Coronary artery (tissue), 2 donors: ENCODE results near the gene PLPPR1.

ENCODE experiments used
- DNase-seq: peaks from one replicate; pipeline ENCODE4 v3.0.0-alpha.2; 2017; ENCODE audit warnings: low spot score
- H3K27ac ChIP-seq, 2 donors: fragments of 200-600 bp; sonication (generic); one replicate each; pipeline ENCODE4 v1.5.1; 2016 to 2019
- H3K4me3 ChIP-seq: fragments of 200-600 bp; sonication (generic); 2 replicates; pipeline ENCODE4 v1.5.1; 2016; ENCODE audit warnings: mild to moderate bottlenecking, moderate library complexity
- TF ChIP-seq, protein P1 (sequence below): fragments of 200-600 bp; sonication (generic); IDR thresholded peaks from one replicate; pipeline ENCODE4 v1.5.1; 2019; ENCODE audit warnings: antibody characterized with exemption

Gene PLPPR1

DNA sequence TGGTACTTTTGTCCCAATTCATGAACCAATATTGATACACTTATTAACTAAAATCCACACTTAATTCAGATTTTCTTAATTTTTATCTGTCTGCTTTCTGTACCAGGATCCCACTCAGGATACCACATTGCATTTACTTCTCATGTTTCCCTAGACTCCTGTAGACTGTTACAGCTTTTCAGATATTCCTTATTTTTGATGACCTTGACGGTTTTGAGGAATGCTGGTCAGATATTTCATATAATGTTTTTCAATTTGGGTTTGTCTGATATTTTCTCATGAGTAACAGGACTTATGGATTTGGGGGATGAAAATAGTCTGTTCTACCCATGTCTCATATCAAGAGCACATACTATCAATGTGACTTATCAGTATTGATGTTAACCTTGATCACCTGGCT lies 37.4 kb downstream of the PLPPR1 start:
- no peak for DNase-seq
- TF ChIP-seq, protein P1, sequence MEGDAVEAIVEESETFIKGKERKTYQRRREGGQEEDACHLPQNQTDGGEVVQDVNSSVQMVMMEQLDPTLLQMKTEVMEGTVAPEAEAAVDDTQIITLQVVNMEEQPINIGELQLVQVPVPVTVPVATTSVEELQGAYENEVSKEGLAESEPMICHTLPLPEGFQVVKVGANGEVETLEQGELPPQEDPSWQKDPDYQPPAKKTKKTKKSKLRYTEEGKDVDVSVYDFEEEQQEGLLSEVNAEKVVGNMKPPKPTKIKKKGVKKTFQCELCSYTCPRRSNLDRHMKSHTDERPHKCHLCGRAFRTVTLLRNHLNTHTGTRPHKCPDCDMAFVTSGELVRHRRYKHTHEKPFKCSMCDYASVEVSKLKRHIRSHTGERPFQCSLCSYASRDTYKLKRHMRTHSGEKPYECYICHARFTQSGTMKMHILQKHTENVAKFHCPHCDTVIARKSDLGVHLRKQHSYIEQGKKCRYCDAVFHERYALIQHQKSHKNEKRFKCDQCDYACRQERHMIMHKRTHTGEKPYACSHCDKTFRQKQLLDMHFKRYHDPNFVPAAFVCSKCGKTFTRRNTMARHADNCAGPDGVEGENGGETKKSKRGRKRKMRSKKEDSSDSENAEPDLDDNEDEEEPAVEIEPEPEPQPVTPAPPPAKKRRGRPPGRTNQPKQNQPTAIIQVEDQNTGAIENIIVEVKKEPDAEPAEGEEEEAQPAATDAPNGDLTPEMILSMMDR = no peak
- Histone ChIP-seq H3K4me3 (no peak overlapping the region), H3K27ac (no peak overlapping the region)

DNA sequence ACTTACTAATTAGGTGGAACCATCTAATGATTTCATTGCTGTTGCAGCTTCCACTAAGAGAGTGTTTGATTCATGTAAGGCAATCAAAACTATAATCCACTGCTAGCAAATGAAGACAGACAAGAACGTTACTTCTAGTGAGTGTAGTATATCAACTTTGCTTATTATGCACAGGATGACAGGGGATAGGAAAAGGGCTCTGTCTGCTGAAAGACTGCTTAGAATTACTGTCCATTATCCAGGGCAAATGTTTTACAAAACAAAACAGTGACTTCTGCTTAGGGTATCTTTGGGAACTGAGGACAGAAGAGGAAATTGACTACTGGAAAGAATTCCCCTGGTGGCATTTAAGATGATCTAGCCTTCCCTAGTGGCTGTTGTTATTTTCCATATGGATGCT lies 40.2 kb downstream of the PLPPR1 start:
- TF ChIP-seq, protein P1 = no peak
- no peak for DNase-seq
- Histone ChIP-seq H3K27ac (no peak overlapping the region), H3K4me3 (no peak overlapping the region)

DNA sequence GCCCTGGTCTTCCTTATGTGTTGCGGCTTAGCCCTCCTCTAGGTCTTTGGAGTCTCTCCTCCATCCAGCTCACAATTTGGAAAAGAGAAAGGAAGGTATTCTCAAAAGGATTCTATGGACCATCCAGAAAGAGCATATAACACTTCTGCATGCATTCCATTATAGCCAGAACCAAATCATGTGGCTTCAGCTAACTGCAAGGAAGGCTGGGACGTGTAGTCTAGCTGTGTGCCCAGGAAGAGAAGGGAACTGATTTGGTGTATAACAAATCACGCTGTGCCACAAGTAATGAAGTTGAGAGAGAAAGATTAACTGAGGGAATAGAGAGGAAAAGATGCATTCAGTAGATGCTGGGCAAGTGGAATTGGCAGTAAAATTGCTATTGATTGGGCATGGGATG lies 43.7 kb downstream of the PLPPR1 start:
- no peak for DNase-seq
- H3K4me3 ChIP-seq = no peak overlapping the region
- no peak overlapping the region for H3K27ac ChIP-seq
- TF ChIP-seq, protein P1 = no peak

DNA sequence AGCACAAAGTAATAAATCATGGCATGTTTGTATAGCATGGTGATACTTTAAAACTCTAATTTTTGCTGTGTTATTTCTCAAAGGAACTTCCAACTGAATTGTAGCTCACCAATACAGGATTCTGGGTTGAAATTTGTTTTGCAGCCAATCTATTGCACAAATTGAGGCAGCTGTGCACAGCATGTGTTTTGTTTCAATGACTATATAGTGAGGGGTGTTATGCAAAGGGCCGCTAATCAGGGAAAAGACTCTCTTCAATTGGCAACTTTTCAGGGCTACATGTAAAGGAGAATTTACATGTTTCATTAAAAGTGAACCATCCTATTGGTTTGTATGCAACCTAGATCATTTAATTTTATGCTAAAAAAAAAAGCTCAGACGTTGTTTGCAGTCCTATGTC lies 44.6 kb downstream of the PLPPR1 start:
- Histone ChIP-seq H3K27ac (no peak overlapping the region), H3K4me3 (no peak overlapping the region)
- no peak for DNase-seq
- TF ChIP-seq, protein P1 = no peak

DNA sequence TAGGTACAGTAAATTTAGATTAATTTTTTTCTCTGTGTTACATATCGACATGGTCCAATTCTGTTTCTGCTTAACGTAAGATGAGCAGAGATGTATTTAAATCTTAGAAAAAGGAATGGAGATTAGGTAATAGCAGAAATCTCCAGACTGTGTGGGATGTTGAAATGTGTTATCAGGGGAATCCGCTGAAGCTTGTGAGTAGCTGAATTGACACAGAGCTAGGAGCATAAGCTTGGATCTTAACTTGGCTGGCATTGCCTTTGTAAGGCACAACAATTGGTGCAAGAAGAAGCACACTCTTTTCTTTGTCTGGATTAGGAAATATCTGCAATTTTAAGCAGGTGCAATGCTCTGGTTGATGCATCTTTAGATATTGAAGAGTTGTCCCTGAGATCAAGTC lies 53.1 kb downstream of the PLPPR1 start:
- TF ChIP-seq, protein P1 = no peak
- Histone ChIP-seq H3K4me3 (no peak overlapping the region), H3K27ac (no peak overlapping the region)
- DNase-seq = no peak

DNA sequence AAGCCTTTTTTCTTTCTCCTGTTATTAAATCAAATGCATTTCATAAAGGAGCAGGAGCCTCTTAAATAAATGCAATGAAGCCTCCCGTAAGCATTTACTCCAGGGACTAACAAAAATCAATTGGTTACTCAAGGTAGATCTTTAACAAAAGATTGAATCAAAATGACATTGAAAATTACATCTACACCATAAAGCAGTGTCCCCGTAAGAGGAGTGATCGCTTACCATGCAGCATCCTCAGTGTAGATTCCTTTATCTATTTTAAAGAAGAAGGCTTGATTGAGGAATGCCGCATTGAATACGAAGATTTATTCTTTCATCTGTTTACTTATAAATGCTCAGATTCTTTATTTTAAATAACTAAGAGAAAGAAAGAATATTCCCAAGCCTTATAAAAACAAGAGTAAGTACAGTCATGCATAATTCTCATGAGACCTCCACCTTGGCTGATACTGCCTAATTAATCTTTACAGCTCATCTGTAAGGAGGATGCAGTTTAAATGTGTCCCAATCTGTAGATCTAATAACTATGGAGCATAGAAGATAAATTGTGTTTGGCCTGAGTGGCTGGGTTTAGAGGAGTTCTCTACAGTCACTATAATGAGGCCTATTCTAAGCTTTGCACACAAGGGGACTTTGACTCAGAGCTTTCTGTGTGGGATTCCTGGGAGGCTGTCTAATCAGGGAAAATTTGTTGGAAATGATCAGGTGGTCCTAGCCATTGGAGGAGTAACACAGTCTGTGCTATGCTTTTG lies 55.1 kb downstream of the PLPPR1 start:
- TF ChIP-seq, protein P1 = no peak
- H3K4me3 ChIP-seq = no peak overlapping the region
- H3K27ac ChIP-seq = no peak overlapping the region
- DNase-seq = no peak

DNA sequence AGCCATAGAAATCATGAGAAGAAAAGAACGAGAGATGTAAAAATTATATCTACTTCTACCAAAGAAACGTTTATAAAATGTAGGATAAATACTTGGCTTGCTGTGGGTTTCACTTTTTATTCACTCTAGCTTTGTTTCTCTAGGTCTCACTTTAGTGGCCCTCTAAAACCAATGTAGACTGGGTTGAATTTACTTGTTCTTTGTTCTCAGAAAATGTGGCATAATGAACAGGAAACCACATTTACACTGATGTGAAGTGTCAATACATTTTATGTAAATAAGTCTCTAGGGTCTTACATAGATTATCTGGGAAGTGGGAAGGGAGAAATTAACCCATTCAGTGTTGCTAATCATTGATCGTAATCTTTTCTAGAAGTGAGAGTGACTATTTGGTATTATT lies 58.9 kb downstream of the PLPPR1 start:
- no peak for DNase-seq
- TF ChIP-seq, protein P1 = no peak
- Histone ChIP-seq H3K27ac (no peak overlapping the region), H3K4me3 (no peak overlapping the region)
